Hepatocyte (in vitro differentiated cells): ENCODE results near the gene FZR1. TPM values are rescaled to one million over a fixed set of nuclear protein-coding genes. Genes with fewer than 3 reads are reported as not detected.

ENCODE experiments used
- DNase-seq: peaks from one replicate; pipeline ENCODE4 v3.0.0-alpha.2; 2016; ENCODE audit warnings: low spot score
- H2AFZ ChIP-seq: fragments of 200-600 bp; sonication (generic); 2 replicates; pipeline ENCODE4 v1.6.0; 2016; ENCODE audit warnings: antibody characterized with exemption, mild to moderate bottlenecking
- H3K27ac ChIP-seq: fragments of 200-600 bp; sonication (generic); 2 replicates; pipeline ENCODE4 v1.5.1; 2016; ENCODE audit warnings: mild to moderate bottlenecking
- H3K27me3 ChIP-seq: fragments of 200-600 bp; sonication (generic); 2 replicates; pipeline ENCODE4 v1.6.1; 2016
- H3K36me3 ChIP-seq: fragments of 200-600 bp; sonication (generic); replicated peaks from 2 replicates; pipeline ENCODE4 v1.5.1; 2016; ENCODE audit warnings: low read depth; ENCODE audit not compliant: insufficient read depth
- H3K4me1 ChIP-seq: fragments of 200-600 bp; sonication (generic); 2 replicates; pipeline ENCODE4 v1.5.1; 2016; ENCODE audit warnings: mild to moderate bottlenecking, moderate library complexity; ENCODE audit not compliant: insufficient read depth
- H3K4me2 ChIP-seq: fragments of 200-600 bp; sonication (generic); 2 replicates; pipeline ENCODE4 v1.6.0; 2016
- H3K4me3 ChIP-seq: fragments of 200-600 bp; sonication (generic); 2 replicates; pipeline ENCODE4 v1.5.1; 2016; ENCODE audit warnings: mild to moderate bottlenecking
- H3K79me2 ChIP-seq: fragments of 200-600 bp; sonication (generic); 2 replicates; pipeline ENCODE4 v1.6.0; 2017; ENCODE audit warnings: mild to moderate bottlenecking
- H3K9me2 ChIP-seq: fragments of 200-600 bp; sonication (generic); replicated peaks from 2 replicates; pipeline ENCODE4 v1.6.0; 2017; ENCODE audit warnings: mild to moderate bottlenecking; ENCODE audit not compliant: insufficient read depth
- H3K9me3 ChIP-seq: fragments of 200-600 bp; sonication (generic); 2 replicates; pipeline ENCODE4 v1.5.1; 2016; ENCODE audit warnings: low read depth, mild to moderate bottlenecking
- H4K20me1 ChIP-seq: fragments of 200-600 bp; sonication (generic); 2 replicates; pipeline ENCODE4 v1.6.0; 2016; ENCODE audit warnings: mild to moderate bottlenecking; ENCODE audit not compliant: insufficient read depth, poor library complexity, severe bottlenecking
- CTCF ChIP-seq: fragments of 200-600 bp; sonication (generic); IDR thresholded peaks from 2 replicates; pipeline ENCODE4 v1.5.1; 2016; ENCODE audit warnings: antibody characterized with exemption, mild to moderate bottlenecking; ENCODE audit not compliant: poor library complexity
- EZH2 ChIP-seq: fragments of 200-600 bp; sonication (generic); IDR thresholded peaks from 2 replicates; pipeline ENCODE4 v1.6.1; 2016; ENCODE audit warnings: antibody characterized with exemption, mild to moderate bottlenecking, borderline replicate concordance
- EZH2phosphoT487 ChIP-seq: fragments of 200-600 bp; sonication (generic); IDR thresholded peaks from one replicate; pipeline ENCODE4 v1.6.1; 2018; ENCODE audit warnings: antibody characterized with exemption, mild to moderate bottlenecking, low read depth, moderate library complexity; ENCODE audit not compliant: unreplicated experiment, severe bottlenecking
- WGBS: methylation state at CpG from one replicate; pipeline ENCODE4 v1.1.6; 2016; ENCODE audit warnings: low lambda C conversion rate; ENCODE audit errors: missing lambda C conversion rate; 5-methylcytosine and 5-hydroxymethylcytosine counted together
- polyA plus RNA-seq: library from polyadenylated mRNA; unstranded; fragments of >200 nt; fragmentation: Nextera tagmentation; extraction: Ambion mirVana; gene quantifications from 2 replicates; pipeline ENCODE4 v1.2.1, GENCODE V29; 2016
- total RNA-seq: library from RNA; depleted of rRNA; stranded (reverse); fragments of >200 nt; gene quantifications from 2 replicates; pipeline ENCODE4 v1.2.3, GENCODE V29; 2014

The FZR1 gene
- total and polyA plus RNA-seq, 2 experiments from 2014 or later: 32.1 to 51.0 TPM

- Histone ChIP-seq H3K79me2 (no peaks in the 10 kb centered on the region), H3K36me3 (no peaks in the 10 kb centered on the region), H3K27me3 (no peaks in the 10 kb centered on the region), H3K4me2 (no peak overlapping the region), H2AFZ (no peak overlapping the region), H3K4me1 (no peaks in the 10 kb centered on the region), H3K9me3 (no peaks in the 10 kb centered on the region), H4K20me1 (no peaks in the 10 kb centered on the region), H3K4me3 (no peak overlapping the region), H3K9me2 (no peaks in the 10 kb centered on the region), H3K27ac (no peak overlapping the region)
- no peak for DNase-seq
- TF ChIP-seq EZH2 (no peak), CTCF (peak; percentile 18), EZH2phosphoT487 (no peak)
- WGBS: 90% methylated on average over 14 of the region's 15 CpGs
Observed at GRCh38 chr19:3547301-3547731, 41.2 kb downstream of the FZR1 start.

GRCh38 chr19:3547767-3548282, 41.7 kb downstream of the FZR1 start:
- no peaks in the 10 kb centered on the region for H3K36me3 ChIP-seq
- no peak overlapping the region for H3K4me2 ChIP-seq
- whole genome bisulfite sequencing: 97% methylated on average over 15 of the region's 36 CpGs
- no peak overlapping the region for H3K27ac ChIP-seq
- no peaks in the 10 kb centered on the region for H3K9me2 ChIP-seq
- no peak for DNase-seq
- no peak overlapping the region for H3K4me3 ChIP-seq
- no peaks in the 10 kb centered on the region for H3K27me3 ChIP-seq
- H4K20me1 ChIP-seq: no peaks in the 10 kb centered on the region
- no peaks in the 10 kb centered on the region for H3K79me2 ChIP-seq
- no peak overlapping the region for H2AFZ ChIP-seq
- H3K9me3 ChIP-seq: no peaks in the 10 kb centered on the region
- no peak for TF ChIP-seq EZH2
- no peak for TF ChIP-seq CTCF
- TF ChIP-seq EZH2phosphoT487: no peak
- H3K4me1 ChIP-seq: no peaks in the 10 kb centered on the region

- Histone ChIP-seq H3K27me3 (no peaks in the 10 kb centered on the region), H3K9me2 (no peaks in the 10 kb centered on the region), H3K36me3 (no peaks in the 10 kb centered on the region), H2AFZ (no peak overlapping the region), H3K4me3 (no peak overlapping the region), H3K4me1 (no peaks in the 10 kb centered on the region), H3K79me2 (no peaks in the 10 kb centered on the region), H4K20me1 (no peaks in the 10 kb centered on the region), H3K9me3 (no peaks in the 10 kb centered on the region), H3K4me2 (no peak overlapping the region), H3K27ac (no peak overlapping the region)
- DNase-seq: no peak
- TF ChIP-seq CTCF (no peak), EZH2 (no peak), EZH2phosphoT487 (no peak)
- WGBS: 93% methylated on average over 14 of the region's 14 CpGs
Observed at GRCh38 chr19:3548606-3549005, 42.5 kb downstream of the FZR1 start.
